Stomach (tissue), 4 donors: Measurements from ENCODE around the gene VTI1A.

Experiments
- EP300 ChIP-seq: sonication (generic); formaldehyde crosslinking; IDR thresholded peaks from one replicate; pipeline ENCODE4 v1.6.1; 2017; ENCODE audit warnings: antibody characterized with exemption
- TF ChIP-seq, protein P1 (sequence below), 7 experiments: fragments of 450-650 bp in 4 of 7; fragments of 200-600 bp in 3 of 7; sonication (generic) in 3 of 7; IDR thresholded peaks; one replicate each; pipeline ENCODE4 v1.5.1; 2016 to 2019; ENCODE audit warnings: antibody characterized with exemption in 7 of 7, control low read depth in 2 of 7, mild to moderate bottlenecking in 1 of 7

GRCh38 chr10:112528235-112528634 lies 81.2 kb downstream of the VTI1A start:
- TF ChIP-seq, protein P1, sequence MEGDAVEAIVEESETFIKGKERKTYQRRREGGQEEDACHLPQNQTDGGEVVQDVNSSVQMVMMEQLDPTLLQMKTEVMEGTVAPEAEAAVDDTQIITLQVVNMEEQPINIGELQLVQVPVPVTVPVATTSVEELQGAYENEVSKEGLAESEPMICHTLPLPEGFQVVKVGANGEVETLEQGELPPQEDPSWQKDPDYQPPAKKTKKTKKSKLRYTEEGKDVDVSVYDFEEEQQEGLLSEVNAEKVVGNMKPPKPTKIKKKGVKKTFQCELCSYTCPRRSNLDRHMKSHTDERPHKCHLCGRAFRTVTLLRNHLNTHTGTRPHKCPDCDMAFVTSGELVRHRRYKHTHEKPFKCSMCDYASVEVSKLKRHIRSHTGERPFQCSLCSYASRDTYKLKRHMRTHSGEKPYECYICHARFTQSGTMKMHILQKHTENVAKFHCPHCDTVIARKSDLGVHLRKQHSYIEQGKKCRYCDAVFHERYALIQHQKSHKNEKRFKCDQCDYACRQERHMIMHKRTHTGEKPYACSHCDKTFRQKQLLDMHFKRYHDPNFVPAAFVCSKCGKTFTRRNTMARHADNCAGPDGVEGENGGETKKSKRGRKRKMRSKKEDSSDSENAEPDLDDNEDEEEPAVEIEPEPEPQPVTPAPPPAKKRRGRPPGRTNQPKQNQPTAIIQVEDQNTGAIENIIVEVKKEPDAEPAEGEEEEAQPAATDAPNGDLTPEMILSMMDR (IDR thresholded peaks at IDR 0.05): no peak
- TF ChIP-seq EP300: no peak
